HUDEP-2 (cell line): ENCODE measurements around the gene LZTS2.

Source experiments
- DNase-seq, 76 experiments: peaks; one replicate each; lab custom pipeline; 2025; ENCODE audit not compliant: unreplicated experiment in 76 of 76; lab: John Stamatoyannopoulos, UW

LZTS2 gene

DNA sequence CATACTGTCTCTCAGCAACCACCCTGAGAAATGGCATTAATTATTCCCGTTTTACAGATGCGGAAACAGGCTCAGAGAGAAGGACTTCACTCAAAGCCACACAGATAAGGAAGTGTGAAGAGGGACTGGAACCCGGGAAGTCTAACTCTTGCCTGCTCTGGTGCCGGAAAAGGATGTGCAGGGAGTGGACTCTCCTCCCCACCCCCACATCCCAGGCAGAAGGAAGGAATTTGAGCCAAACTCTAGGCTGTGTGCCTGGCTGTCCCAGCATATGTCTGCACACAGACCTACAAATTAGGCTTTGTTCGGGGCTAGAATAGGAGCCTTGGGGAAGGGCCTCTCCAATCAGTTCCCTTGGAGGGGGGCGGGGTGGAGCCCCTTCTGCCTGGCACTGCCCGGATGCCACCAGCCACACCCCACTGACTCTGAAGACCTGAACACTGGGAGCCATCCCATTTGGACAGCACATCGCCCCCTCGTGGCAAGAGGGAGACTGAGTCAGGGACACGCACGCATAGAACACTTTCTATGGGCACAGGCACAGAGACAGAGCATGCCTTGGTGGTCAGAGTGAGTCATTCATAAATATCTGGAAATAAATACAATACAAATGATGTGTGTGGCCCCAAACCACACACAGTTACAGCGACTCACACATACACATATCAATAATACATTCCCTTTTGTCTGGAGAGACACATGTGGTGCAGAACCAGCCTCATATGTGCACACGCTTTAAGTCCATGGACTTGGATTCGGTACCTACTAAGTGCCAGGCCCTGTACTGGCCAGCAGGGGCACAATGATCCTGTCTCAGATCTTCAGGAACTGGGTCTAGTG is 13.1 kb downstream of the LZTS2 start:
- DNase-seq = peak in 72 of 76 experiments; percentile 27 to 90 (median 70)

DNA sequence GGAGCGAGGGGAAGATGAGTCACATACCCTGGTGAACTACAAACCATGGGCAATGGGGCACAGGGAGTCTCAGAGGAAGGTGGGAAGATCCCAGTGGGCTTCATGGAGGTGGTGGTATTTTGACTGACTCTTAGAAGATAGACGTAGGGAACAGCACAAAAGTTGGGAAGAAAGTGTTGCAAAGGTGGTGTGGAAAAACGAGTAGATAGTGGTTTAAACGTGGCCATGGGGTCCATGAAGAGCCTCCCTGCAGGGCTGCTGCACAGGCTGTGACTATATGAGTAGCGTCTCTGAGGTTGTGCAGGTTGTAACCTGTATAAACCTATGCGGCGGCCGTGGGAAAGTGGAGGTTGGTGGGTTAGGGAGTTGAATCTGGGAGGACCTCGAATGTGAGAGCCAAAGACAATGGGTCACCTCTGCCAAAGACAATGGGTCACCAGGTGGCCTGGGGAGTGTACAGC is 13.8 kb downstream of the LZTS2 start:
- DNase-seq = no peak

DNA sequence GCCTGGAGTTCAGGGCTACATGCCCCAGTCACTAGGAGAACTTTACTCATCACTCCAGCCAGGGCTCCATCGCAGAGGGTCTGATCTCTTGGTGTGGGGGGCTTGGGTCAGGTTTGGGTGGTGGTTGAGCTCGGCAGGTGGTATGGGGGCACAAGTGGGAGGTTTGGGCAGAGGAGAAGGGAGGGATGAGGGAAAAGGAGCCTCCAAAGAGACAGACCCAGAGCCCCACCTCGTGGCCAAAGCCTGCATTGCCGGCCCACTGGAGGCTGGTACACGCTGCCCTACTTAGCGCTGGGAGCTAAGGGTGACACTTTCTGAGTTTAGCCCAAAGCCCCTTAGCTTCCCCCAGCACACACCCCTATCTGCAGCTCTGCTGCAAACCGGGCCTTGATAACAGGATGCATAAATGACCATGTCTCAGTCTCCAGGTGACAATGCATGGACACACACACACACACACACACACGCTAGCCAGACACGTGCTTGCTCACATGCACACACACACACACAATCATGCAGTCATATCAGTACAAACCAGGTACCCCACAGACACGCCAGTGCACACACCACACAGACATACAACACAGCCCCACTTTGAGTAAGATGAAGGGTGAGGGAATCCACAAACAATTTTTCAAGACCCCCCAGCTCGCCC is 14.7 kb downstream of the LZTS2 start:
- DNase-seq = peak in 62 of 76 experiments; percentile 10 to 78 (median 54)

DNA sequence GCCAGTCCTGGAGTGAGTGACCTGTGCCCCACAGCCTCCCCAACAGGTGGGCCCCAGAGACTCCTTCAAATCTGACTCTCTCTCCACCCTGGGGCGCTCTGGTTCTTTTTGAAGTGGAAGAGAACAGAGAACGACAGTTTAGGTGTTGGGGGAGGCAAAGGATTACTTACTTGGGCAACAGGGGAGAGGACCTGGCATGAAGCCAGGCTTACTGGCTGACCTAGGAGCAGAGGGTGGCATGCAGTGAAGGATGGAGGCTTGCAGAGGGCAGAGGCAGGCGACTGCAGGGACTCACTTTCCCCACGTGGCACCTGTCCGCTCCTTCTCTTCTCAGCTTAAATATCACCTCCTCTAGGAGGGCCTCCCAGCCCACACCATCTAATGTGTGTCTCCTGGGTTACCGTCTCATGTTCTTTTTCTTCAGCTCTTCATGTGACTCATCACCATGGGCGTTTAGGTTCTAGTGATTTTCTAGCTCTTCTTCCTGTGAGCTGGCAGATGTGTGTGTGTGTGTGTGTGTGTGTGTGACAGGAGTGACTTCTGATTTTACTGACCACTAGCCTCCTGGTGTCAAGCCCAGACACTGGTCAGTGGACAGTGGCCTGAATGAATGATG is 15.5 kb downstream of the LZTS2 start:
- peak in 30 of 76 experiments; percentile 2 to 60 (median 24) for DNase-seq

DNA sequence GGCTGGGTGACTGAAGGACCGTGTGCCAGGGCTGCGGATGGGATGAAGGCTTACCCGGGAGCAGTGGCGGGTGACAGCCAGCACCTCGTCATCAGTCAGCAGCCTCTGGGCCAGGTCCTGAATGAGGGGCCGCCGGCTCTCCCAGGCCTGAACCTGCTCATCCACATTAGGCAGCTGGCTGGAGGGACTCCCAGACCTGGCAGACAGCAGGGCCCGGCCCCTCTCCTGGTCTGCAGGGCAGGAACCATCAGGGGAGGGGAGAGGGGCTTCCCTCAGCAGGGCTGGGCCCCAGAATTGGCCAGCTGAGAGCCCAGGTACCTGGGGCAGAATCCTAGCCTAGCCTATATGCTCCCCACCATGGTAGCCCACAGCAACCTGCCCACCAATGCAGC is 16.0 kb downstream of the LZTS2 start:
- no peak for DNase-seq

GRCh38 chr10:101016814-101017213 is 17.2 kb downstream of the LZTS2 start:
- no peak for DNase-seq

DNA sequence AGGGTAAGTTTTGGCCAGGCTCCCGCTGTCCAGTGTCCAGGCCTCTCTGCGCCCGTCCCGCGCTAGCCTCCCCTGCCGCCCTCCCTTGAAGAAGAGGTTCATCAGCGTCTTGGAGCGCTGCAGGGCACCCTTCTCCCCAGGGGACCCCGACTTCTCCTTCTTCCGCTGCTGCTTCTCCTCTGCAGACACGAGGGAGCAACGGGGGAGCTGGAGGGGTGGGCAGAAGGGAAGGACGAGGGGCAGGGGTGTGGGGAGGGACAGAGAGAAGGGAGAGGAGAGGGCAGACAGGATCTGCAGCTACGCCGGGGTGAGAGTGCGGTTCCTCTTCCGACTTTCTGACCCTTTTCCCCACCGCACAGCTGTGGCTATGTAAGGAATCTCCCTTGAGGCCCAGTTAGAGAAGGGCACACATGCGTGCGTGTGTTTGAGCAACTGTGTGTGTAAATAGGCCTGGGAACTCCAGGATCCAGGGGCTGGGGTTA is 18.6 kb downstream of the LZTS2 start:
- no peak for DNase-seq

DNA sequence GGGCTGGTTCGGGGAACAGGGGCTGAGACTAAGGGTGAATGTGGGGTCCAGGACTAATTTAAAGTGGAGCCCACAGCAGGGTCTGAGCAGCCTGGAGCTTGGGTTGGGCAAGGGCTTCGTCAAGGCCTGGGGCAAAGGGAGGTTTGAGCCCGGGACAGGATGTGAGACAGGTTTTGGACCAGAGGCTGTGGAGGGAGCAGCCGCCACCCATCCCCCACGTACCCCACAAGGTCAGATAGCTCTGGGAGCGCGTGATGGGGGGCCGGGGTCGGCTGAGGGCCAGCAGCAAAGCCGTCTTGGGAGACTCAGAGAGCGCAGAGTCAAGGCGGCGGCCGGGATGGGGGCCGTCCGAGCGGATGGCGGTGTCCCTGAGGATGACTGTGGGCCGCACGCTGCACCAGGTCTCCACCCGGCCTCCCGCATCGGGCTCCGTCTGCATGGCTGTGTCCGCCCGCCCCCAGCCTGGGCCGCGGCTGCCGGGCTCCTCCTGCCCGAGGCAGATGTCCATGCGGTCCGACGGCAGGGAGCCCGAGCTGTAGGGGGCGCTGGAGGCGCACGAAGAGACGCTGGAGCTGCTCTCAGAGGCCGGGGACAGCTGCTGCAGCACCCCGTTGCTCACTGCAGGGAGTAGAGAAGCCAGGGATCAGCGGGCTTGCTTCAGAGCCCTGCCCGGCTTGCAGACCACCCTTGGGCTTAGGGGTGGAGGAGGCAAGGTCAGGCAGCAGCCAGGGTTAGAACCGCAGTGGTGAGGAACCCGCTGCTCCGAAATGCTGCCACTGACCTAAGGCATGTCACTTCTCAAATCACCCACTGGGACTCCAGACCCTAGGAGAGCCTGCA is 19.2 kb downstream of the LZTS2 start:
- DNase-seq = peak in 66 of 76 experiments; percentile 4 to 89 (median 63)

GRCh38 chr10:101019440-101019703 is 19.8 kb downstream of the LZTS2 start:
- DNase-seq = no peak

DNA sequence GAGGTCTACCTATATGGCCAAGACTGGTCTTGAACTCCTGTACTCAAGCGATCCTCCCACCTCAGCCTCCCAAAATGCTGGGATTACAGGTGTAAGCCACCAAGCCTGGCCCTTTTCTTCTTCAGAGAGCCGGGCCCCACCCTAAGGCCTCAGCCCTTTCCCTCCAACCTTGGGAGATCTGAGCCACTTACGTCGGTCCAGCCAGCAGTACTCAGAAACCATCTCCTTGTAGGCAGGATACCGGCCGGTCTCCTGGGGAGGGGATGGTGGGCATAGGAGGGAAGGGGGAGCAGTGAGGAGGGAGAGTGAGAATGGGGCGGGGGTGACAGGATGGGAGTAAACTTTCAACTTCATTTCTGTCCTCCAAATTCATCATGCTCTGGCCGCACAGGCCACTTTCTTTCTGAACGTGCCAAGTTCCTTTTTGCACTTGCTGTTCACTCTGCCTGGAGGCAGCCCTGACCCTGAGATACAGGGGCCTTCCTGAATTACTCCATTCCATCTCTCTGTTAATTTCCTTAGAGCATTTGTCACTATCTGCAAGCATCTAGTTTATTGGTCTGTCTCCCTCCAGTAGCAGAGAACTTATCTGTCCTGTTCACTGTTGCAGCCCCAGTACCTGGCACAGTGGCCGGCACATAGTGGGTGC is 20.9 kb downstream of the LZTS2 start:
- DNase-seq = no peak

GRCh38 chr10:101021239-101021638 is 21.6 kb downstream of the LZTS2 start:
- no peak for DNase-seq

GRCh38 chr10:101021692-101022251 is 22.2 kb downstream of the LZTS2 start:
- DNase-seq = no peak

GRCh38 chr10:101022967-101023705 is 23.5 kb downstream of the LZTS2 start:
- DNase-seq = no peak

DNA sequence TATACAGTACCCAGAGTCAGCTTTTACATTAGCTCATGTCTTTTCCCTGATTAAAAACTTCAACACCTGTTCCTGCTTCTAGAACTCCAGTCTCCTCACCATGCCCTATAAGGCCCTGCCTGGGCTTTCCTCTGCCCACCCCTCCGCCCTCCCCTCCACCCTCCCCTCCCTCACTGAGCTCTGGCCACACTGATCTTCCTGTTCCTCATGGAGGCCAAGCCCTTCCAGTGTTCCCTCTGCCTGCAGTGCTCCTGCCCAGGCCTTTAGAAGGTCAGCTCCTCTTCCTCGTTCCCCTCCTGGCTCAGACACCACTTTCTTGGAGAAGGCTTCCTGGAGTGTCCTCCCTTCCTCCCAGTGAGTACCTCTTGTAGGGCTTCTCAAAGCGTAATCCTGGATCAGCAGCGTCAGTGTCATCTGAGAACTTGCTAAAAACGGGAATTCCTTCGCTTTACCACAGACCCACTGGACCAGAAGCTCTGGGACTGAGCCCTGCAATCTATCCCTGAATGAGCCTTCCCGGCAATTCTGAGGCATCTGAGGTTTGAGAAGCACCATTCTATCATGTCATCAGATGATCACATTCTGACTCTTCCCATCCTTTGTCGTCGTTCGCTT is 27.6 kb downstream of the LZTS2 start:
- DNase-seq = no peak

- peak in 8 of 76 experiments; percentile 1 to 28 (median 14) for DNase-seq
These were observed 29.1 kb downstream of the LZTS2 start for GRCh38 chr10:101028446-101029337.

- no peak for DNase-seq
These were observed 30.1 kb downstream of the LZTS2 start for GRCh38 chr10:101029520-101030295.

- no peak for DNase-seq
These were observed 31.0 kb downstream of the LZTS2 start for GRCh38 chr10:101030496-101031127.
